Fibroblast of pulmonary artery (primary cell): ENCODE measurements around the gene CHD9.

Source experiments
- DNase-seq: peaks from one replicate; pipeline ENCODE4 v3.0.0-alpha.2; 2010; ENCODE audit warnings: low read depth
- H3K4me3 ChIP-seq: replicated peaks from 2 replicates; pipeline ENCODE4 v1.5.1; 2011; ENCODE audit warnings: low read depth, mild to moderate bottlenecking, control low read depth, low read length, moderate library complexity
- TF ChIP-seq, protein P1 (sequence below): IDR thresholded peaks from 2 replicates; pipeline ENCODE4 v1.5.1; 2011; ENCODE audit warnings: mild to moderate bottlenecking, control low read depth, low read length, inconsistent platforms; ENCODE audit errors: missing control alignments

CHD9 gene

DNA sequence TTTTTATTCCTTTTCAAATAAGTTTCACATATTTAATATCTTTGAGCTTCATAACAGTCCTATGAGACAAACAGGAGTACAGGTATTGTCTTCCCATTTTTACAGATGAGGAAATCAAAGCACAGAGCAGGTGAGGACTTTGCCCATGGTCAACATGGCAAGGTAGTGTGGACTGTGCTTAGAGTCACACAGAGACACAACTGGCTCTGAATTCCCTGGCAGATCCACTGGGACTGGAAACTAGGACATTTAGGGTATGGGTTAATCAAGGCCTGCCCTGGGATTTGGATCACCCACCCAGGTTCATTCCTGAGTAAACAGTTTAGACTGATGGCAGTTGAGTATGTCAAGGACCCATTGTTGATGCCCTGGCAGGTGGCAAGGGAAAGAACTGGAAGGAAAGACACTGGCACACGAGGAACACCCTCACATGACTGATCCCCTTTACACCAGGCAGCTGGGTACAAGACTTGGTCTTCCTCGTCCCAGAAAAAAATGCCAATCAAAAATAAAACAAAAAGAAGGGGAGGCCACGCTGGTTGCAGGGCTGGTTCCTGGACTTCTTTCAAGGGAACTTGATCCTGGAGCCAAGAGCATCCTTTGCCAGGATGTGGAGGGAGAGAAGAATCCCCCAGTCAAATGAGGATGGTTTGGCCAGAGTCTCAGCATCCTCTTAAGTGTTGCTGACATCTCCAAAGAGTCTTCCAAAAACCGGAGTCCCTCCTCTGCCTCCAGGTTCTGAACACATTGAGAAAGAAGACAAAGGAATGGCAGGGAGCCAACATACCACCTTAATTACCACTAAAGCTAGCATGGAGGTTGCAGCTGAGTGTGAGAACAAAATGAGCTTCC is 34.9 kb downstream of the CHD9 start:
- no peak overlapping the region for H3K4me3 ChIP-seq
- TF ChIP-seq, protein P1, sequence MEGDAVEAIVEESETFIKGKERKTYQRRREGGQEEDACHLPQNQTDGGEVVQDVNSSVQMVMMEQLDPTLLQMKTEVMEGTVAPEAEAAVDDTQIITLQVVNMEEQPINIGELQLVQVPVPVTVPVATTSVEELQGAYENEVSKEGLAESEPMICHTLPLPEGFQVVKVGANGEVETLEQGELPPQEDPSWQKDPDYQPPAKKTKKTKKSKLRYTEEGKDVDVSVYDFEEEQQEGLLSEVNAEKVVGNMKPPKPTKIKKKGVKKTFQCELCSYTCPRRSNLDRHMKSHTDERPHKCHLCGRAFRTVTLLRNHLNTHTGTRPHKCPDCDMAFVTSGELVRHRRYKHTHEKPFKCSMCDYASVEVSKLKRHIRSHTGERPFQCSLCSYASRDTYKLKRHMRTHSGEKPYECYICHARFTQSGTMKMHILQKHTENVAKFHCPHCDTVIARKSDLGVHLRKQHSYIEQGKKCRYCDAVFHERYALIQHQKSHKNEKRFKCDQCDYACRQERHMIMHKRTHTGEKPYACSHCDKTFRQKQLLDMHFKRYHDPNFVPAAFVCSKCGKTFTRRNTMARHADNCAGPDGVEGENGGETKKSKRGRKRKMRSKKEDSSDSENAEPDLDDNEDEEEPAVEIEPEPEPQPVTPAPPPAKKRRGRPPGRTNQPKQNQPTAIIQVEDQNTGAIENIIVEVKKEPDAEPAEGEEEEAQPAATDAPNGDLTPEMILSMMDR: no peak

DNA sequence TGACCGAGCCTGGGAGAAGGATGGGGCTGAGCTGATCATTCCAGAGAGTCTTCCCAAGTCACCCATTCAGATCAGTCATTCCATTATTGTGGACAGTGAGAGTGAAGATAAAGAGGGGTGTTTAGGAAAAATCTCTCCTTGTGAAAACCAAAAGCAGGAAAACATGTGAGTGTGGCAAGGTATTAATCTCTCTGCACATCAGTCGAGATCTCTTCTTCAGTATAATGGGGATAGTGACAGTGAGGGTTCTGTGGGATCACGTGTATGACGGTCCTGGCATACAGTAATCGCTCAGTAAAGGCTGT is 35.4 kb downstream of the CHD9 start:
- no peak for DNase-seq
- TF ChIP-seq, protein P1: no peak
- H3K4me3 ChIP-seq: peak overlapping the region; percentile 7

More for the DNA sequence above, 34.9 kb downstream of the CHD9 start:
- peak; percentile 70 for DNase-seq

DNA sequence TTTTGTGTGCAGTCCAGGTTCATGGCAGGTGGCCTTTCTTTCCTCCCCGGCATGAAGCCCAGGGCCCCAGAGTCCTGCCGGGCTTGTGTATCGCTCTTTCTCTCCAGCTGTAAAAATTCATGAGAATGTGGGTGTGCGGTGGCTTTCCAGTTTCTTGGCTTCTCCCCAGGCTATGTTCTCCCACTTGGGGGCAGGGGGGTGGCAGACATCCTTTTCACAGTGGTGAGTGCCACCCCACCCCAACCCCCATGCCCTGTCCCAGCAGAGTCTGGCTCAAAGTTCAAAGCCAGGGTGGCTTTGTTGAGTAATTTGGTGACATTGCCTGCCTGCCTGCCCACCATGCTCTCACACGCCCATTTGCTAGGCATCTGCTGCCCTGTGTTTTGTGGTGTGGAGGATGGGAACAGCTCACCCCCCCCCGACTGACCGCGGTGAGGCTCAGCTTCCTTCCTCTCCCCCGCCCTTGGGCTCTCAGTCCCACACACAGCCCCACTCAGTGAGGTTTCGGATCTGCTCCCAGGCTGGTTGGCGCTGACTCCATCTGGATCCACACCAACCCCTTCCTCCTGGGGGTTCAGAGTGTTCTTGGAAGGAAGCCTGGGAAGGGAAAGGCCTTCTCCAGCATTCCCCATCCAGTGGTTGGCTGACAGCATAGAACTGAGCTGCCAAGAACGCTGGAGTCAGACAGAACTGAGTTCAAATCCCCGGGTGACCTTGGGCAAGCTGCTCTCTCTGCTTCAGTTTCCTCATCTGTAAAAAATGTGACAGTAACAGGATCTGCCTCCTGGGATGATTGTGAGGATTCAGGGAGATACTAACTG is 36.0 kb downstream of the CHD9 start:
- TF ChIP-seq, protein P1: no peak
- peak; percentile 100 for DNase-seq
- peak overlapping the region; percentile 29 for H3K4me3 ChIP-seq

DNA sequence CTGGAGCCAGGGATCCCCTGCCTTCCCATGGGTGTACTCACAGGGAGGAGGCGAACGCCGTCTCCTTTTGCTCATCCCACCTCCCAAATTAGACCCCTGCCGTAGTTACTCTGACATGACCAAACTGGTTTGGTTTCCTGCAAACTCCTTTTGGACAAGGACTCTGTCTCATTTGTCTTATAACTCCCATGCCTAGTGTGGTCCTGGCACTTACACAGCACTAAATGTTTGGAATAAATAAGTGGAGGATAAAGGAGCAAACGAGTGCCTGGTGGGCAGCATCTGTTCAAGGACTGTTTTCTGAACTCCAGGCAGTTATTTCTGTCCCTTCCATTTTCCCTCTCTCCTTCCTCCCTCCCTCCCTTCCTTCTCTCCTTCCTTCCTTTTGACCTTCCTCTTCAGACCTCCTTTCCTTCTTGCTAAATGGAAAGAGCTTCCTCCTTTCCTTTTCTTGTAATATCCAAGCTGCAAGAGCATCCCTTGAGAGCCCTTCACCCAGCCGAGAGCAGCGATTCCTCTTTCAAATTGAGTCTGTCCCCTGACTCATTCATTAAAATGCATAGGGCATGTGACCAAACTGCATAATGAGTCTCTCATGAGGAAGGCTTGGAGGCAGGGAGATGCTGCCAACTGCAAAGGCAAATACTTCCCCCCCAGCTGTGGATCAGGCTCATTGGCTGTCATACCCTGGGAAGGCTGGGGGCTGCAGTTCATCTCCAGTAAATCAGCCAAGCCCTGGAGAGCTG is 36.8 kb downstream of the CHD9 start:
- peak; percentile 92 for DNase-seq
- TF ChIP-seq, protein P1: no peak
- H3K4me3 ChIP-seq: peak overlapping the region; percentile 29

DNA sequence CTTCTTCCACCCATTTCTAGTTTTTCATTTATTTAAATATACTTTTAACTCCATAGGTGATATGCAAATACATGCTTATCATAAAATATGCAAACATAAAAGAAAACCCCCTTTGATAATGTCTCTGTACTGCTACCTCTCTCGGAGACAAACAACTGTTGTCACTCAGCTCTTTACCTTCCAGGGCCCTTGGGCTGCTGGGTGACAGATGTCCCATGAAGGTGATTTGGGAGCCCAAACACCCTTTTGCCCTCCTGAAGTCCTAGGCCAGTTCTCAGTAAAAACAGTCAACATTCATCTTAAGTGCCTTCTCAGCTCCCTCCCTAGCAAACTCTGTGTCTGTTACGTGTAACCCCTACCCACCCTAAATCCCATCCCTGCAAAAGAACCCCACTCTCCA is 37.5 kb downstream of the CHD9 start:
- H3K4me3 ChIP-seq: no peak overlapping the region
- TF ChIP-seq, protein P1: no peak
- no peak for DNase-seq

DNA sequence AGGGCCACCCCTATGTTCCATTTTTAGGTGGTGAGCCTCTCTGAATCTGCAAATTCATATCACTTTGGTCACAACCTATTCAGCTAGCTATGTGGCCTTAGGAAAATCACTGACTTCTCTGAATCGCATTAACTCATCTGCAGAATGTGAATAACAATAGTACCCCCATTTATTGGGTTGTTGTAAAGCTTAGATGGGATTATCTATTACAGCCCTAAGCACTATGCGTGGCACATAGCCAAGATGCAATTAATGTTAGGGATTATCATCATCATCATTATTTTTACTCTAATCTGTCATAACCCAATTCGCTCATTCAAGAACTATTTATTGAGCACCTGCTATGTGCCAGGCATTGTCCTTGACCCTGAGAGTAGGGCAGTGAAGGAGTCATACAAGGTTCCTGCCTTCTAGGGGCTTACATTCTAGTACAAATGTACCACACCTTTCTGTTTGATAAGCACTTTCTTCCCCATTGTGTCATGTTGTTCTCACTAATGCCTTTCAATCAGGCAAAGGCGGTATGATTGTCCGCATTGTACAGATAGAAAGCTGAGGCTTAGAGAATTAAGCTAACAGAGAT is 38.5 kb downstream of the CHD9 start:
- no peak overlapping the region for H3K4me3 ChIP-seq
- DNase-seq: no peak
- TF ChIP-seq, protein P1: no peak
